Brain pericyte (primary cell): Measurements from ENCODE around the gene TAS2R39.

Experiments used
- DNase-seq: peaks from one replicate; pipeline ENCODE4 v3.0.0-alpha.2; 2012; ENCODE audit warnings: low read depth, low spot score

The TAS2R39 gene

DNA sequence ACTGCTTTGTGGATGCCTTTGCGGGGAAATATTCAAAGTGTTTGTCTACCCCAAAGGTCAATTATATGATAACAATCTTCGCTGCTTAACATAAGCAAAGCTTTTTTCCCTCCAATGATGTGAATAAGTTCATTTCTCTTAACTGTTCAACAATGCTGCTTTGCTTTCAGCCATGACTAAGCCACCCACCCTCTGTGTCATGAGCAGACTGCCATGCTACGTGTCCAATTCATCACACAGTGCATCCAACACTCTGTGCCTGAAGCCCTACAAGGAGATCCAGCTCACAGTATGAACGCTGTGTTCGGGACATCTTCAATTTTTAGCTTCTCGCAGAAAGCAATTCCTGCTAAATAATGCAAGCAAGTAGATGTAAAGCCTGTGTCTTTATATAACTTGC, 32.9 kb downstream of the TAS2R39 start:
- DNase-seq = no peak

DNA sequence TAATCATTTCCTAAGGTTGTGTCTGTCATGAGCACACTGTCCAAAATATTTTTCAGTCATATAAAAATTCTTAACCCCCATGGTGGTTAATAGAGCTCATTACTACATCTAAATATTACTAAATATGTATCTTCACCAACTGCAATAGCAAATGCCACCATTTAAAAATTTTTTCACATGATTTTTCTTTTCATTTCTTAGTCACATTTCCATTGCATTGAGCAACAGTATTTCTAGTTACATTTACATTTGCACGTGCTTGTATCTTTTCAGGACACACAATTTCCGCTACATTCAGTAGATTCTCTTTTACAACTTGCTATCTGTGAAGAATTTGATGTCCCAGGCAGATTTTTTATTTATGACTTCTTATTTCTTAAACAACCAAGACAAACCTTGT, 33.5 kb downstream of the TAS2R39 start:
- DNase-seq = no peak

DNA sequence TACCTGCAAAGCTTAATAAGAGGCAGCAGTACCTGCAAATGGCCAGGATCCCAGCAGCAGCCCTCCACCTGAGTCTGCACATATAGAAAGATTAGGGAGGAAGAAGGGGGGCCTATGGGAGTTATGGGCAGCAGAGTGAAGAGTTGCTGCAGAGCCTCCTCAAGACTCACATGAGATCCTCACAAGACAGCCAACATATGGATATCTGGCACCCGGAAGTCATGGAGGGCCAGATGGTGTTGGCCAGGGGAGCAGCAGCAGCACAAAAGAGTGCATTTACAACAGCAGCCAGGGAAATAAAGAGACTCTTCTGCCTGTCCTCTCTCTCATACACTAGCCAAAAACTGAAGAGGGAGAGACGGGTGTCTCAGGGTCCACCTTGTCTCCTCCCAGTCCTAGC, 34.6 kb downstream of the TAS2R39 start:
- no peak for DNase-seq

DNA sequence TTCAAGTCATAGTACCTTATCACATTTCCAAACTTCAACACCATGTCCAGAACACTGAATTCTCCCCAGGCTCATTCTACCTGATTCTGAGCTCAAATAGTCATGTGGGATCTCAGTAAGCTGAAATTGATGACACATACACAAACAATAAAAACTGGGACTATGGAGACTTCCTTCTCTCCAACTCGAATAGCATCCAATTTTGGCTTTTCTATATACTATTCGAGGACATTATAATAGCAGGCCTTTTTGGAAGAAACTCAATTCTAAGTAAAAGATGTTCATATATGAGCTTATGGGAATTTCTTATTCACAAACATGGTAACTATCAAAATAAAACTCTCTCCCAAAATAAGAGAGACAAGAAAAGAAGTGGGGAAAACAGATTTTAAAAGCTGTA, 38.1 kb downstream of the TAS2R39 start:
- no peak for DNase-seq

DNA sequence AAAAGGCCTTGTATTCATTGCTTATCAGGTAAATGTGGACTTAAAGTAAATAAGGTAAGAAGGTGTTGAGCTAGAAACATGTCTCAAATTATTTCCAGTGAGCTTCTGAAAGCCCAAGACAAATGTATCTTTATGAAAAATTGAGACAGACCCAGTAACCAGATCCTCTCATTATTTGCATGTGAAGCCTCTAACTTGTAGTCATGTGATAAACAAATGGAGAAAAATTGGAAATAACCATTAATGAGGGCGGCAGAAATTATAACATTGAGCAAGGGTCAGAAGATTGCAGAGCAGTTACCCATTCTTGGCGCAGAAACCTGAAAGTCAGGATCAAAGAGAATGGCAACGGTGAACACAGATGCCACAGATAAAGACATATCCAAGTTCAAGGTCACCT, 38.5 kb downstream of the TAS2R39 start, which contains the start of gene TAS2R40:
Gene TAS2R40 (plus strand): TSS at position 301 of the 400 bp plus-strand sequence. CDS start 42 bp downstream, at position 343.
- no peak for DNase-seq

DNA sequence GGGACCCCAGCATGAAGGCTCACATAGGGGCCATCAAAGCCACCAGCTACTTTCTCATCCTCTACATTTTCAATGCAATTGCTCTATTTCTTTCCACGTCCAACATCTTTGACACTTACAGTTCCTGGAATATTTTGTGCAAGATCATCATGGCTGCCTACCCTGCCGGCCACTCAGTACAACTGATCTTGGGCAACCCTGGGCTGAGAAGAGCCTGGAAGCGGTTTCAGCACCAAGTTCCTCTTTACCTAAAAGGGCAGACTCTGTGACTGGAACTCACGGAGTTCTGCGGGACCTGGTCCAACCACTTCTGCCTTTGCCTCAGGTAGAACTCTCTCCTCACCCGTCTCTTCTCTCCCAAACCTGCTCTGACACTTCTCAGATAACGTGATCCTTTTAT, 39.6 kb downstream of the TAS2R39 start:
- DNase-seq = no peak

DNA sequence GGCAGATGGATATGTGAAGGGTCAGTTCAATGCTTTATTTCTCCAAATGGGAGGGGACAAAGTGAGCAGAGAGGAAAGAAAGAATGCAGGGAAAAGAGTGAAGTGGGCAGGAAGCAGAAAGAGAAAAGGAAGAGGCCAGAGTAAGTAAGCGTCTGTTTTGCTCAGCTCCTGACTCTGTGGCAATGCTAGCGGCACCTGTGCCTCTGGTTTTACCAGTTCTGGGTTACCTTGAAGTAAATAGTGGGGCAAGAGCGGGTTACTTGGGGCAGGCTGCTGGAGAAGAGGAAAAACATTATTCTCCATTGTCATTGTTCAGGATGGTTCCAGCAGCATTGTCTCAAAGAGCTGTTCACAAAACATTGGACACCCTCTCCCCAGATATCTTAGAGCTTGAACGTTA, 40.6 kb downstream of the TAS2R39 start:
- DNase-seq = no peak

DNA sequence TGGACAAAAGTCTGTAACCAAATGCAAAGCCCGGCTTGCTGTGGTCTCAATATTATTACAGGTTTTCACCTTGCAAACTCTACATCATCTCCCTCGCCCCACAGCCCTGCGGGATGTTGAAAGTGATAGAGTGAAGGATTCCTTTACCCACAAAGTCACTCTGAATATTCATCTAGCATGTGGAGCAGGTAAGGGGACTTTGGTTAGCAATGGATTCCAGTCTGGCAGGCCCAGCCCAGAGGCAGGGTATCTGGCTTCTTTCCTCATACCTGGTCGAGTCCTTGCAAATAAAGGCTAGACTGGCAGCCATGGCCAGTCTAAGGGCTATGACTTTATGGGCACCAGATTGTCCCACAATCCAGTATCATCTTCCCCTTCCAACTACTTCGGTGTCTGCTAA, 41.8 kb downstream of the TAS2R39 start:
- DNase-seq = no peak

DNA sequence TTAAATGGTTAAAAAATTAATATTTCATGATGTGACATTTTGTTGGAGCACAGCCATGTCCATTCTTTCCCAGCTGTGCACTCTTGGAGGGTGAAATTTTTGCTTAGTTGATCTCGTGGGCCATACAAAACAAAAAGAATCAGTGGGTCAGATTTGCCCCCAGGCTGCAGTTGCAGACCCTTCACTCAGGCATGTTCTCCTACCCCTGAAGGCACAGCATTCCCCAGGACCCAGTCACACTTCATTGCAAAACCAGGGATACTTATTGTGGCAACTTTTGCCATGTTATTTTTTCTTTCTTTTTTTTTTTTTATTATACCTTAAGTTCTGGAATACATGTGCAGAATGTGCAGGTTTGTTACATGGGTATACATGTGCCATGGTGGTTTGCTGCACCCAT, 44.6 kb downstream of the TAS2R39 start:
- no peak for DNase-seq

DNA sequence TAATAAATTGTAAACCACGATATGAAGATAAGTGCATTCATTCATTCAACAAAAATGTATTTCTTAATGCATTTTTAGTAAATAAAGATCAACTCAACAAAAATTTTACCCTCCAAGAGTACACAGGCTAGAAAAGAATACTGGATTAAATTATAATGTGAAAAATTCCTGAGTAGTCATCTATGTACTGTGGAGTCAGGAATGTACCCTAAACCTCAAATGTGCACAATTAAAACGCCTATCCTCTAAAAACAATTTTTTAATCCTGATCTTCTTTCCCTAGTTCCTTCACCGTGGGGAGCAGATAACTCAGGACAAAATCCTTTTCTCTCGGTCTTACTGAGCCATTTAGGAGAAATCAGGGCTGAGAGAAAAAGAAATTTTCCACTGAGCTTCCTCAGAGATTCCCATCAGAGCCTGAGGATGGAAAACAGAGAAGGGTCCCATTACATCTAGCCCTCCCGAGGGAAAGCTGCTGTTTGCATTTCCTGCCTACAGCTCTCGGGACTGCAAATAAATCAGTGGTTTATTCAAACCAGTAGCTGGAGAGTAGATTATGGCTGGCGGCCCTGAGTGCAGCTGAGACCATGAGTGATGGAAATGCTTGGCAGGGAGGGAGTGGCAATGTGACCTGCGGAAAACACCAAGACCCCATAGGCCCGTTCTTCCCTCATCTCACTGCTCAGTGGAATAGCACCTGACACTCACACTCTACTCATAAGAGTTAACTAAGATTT, 46.0 kb downstream of the TAS2R39 start:
- DNase-seq = no peak

DNA sequence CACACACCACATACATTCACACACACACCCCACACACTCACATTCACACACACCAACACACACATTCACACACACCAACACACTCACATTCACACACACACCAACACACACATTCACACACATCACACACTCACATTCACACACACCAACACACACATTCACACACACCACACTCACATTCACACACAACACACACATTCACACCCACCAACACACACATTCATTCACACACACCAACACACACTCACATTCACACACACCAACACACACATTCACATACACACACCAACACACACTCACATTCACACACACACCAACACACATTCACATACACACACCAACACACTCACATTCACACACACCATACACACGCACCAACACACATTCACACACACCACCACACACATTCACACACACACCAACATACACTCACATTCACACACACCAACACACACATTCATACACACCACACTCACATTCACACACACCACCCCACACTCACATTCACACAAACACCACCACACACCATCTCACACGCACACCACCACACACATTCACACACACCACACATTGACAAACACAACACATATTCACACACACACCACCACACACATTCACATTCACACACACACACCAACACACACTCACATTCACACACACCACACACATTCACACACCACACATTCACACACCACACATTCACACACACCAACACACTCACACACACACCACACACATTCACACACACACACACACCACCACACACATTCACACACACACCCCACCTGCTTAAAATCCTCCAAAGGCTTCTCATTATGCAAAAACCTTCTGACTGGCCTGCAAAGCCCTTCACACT, 47.6 kb downstream of the TAS2R39 start:
- no peak for DNase-seq
